ENCODE data around the gene ANKRD61.

DNA sequence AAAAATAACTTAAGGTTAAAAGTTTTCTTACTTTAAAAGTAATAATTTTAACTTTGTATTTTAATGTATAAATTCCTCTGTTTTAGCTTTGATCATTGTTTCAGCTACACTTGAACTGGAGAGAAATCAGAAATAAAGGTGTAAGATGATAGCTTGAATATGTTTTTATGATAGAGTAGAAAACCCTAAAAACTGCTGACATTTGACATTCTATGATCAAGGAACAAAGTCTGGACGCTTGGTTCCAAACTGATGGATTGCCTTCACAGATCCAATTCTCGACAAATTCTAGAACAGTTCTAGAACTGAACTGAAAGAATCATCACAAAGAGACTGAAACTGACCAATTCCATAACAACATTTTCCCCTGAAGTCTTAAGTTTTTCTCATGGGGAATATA is at the start of gene ANKRD61:
- TF ChIP-seq, protein P1, sequence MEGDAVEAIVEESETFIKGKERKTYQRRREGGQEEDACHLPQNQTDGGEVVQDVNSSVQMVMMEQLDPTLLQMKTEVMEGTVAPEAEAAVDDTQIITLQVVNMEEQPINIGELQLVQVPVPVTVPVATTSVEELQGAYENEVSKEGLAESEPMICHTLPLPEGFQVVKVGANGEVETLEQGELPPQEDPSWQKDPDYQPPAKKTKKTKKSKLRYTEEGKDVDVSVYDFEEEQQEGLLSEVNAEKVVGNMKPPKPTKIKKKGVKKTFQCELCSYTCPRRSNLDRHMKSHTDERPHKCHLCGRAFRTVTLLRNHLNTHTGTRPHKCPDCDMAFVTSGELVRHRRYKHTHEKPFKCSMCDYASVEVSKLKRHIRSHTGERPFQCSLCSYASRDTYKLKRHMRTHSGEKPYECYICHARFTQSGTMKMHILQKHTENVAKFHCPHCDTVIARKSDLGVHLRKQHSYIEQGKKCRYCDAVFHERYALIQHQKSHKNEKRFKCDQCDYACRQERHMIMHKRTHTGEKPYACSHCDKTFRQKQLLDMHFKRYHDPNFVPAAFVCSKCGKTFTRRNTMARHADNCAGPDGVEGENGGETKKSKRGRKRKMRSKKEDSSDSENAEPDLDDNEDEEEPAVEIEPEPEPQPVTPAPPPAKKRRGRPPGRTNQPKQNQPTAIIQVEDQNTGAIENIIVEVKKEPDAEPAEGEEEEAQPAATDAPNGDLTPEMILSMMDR (IDR thresholded peaks at IDR 0.05) = no peak
- no peak for TF ChIP-seq POLR2A (IDR thresholded peaks at IDR 0.05)
